Fibroblast of the aortic adventitia (primary cell): ENCODE data around the gene OPCML. TPM values are rescaled to one million over a fixed set of nuclear protein-coding genes. Genes with fewer than 3 reads are reported as not detected.

ENCODE experiments used
- DNase-seq: peaks from one replicate; pipeline ENCODE4 v3.0.0-alpha.2; 2010; ENCODE audit warnings: low read depth
- H3K4me3 ChIP-seq: 2 replicates; pipeline ENCODE4 v1.5.1; 2011; ENCODE audit warnings: low read depth, mild to moderate bottlenecking, control low read depth, low read length, moderate library complexity
- CTCF ChIP-seq: IDR thresholded peaks from 2 replicates; pipeline ENCODE4 v1.5.1; 2011; ENCODE audit warnings: mild to moderate bottlenecking, low read length, control low read depth, inconsistent platforms; ENCODE audit not compliant: insufficient read depth
- total RNA-seq: library from RNA; depleted of rRNA; stranded (reverse); fragments of >200 nt; gene quantifications from 2 replicates; pipeline ENCODE4 v1.2.3, GENCODE V29; 2012; ENCODE audit warnings: low replicate concordance

The OPCML gene
- total RNA-seq, 1 donor = 0.18 TPM

GRCh38 chr11:133414506-133414905 lies 117.8 kb downstream of the OPCML start:
- TF ChIP-seq CTCF = no peak
- H3K4me3 ChIP-seq = no peak overlapping the region
- DNase-seq = no peak

- TF ChIP-seq CTCF = no peak
- no peak overlapping the region for H3K4me3 ChIP-seq
- DNase-seq = no peak
Measured at GRCh38 chr11:133413703-133414102, 118.6 kb downstream of the OPCML start.

GRCh38 chr11:133409799-133410198 lies 122.5 kb downstream of the OPCML start:
- no peak for TF ChIP-seq CTCF
- DNase-seq = no peak
- no peak overlapping the region for H3K4me3 ChIP-seq

- TF ChIP-seq CTCF = no peak
- H3K4me3 ChIP-seq = no peak overlapping the region
- DNase-seq = no peak
Measured at GRCh38 chr11:133408936-133409335, 123.4 kb downstream of the OPCML start.

GRCh38 chr11:133408402-133408801 lies 123.9 kb downstream of the OPCML start:
- no peak for DNase-seq
- no peak for TF ChIP-seq CTCF
- no peak overlapping the region for H3K4me3 ChIP-seq

GRCh38 chr11:133406489-133406888 lies 125.8 kb downstream of the OPCML start:
- no peak for DNase-seq
- no peak for TF ChIP-seq CTCF
- no peak overlapping the region for H3K4me3 ChIP-seq

GRCh38 chr11:133403900-133404299 lies 128.4 kb downstream of the OPCML start:
- no peak for DNase-seq
- TF ChIP-seq CTCF = no peak
- H3K4me3 ChIP-seq = no peak overlapping the region
